SU-DHL-6 (cell line): ENCODE data around the gene YBX2.
A peak's percentile ranks its signal among the peaks of the same experiment; 100 is the strongest.

Source experiments
- H2AFZ ChIP-seq: fragments of 200-600 bp; sonication (generic); 2 replicates; pipeline ENCODE4 v1.6.1; 2014; ENCODE audit warnings: low read depth, mild to moderate bottlenecking, moderate library complexity, mixed read lengths, antibody characterized with exemption, low read length; ENCODE audit not compliant: severe bottlenecking
- H3F3A ChIP-seq: fragments of 200-600 bp; shearing (Covaris generic); 2 replicates; pipeline ENCODE4 v1.6.0; 2016; ENCODE audit warnings: antibody characterized with exemption, mild to moderate bottlenecking; ENCODE audit not compliant: insufficient read depth
- H3K27ac ChIP-seq: fragments of 200-600 bp; sonication (generic); 2 replicates; pipeline ENCODE4 v1.5.1; 2016; ENCODE audit warnings: low read depth, mild to moderate bottlenecking, low read length, moderate library complexity, mixed read lengths
- H3K27me3 ChIP-seq: fragments of 200-600 bp; sonication (generic), shearing (Covaris generic); 2 replicates; pipeline ENCODE4 v1.6.0; 2014; ENCODE audit warnings: mild to moderate bottlenecking, low read length
- H3K36me3 ChIP-seq: fragments of 200-600 bp; sonication (generic); 2 replicates; pipeline ENCODE4 v1.6.1; 2014; ENCODE audit warnings: mild to moderate bottlenecking, low read length, mixed read lengths
- H3K4me2 ChIP-seq: fragments of 300-600, 200-600 bp; shearing (Covaris generic), sonication (generic); 2 replicates; pipeline ENCODE4 v1.6.0; 2014; ENCODE audit warnings: low read length, low read depth, mild to moderate bottlenecking; ENCODE audit not compliant: poor library complexity, severe bottlenecking
- H3K4me3 ChIP-seq: fragments of 200-600 bp; sonication (generic); 2 replicates; pipeline ENCODE4 v1.5.1; 2014; ENCODE audit warnings: antibody characterized with exemption, low read length, mild to moderate bottlenecking, mixed read lengths; ENCODE audit not compliant: insufficient read depth, poor library complexity, severe bottlenecking
- H3K79me2 ChIP-seq: fragments of 200-600 bp; sonication (generic); 2 replicates; pipeline ENCODE4 v1.6.1; 2014; ENCODE audit warnings: mild to moderate bottlenecking, low read length, moderate library complexity; ENCODE audit not compliant: insufficient read depth
- H3K9ac ChIP-seq: fragments of 200-600 bp; sonication (generic); 2 replicates; pipeline ENCODE4 v1.7.0; 2014; ENCODE audit warnings: mild to moderate bottlenecking, low read length
- H3K9me2 ChIP-seq: fragments of 200-600 bp; sonication (generic); replicated peaks from 2 replicates; pipeline ENCODE4 v1.6.1; 2014; ENCODE audit warnings: low read length; ENCODE audit not compliant: insufficient read depth
- H3K9me3 ChIP-seq: fragments of 200-600 bp; sonication (generic); 2 replicates; pipeline ENCODE4 v1.6.1; 2014; ENCODE audit warnings: low read length, mixed read lengths; ENCODE audit not compliant: insufficient read depth
- H4K20me1 ChIP-seq: fragments of 200-600 bp; sonication (generic); 2 replicates; pipeline ENCODE4 v1.6.1; 2014; ENCODE audit warnings: low read depth, mild to moderate bottlenecking, antibody characterized with exemption, low read length, moderate library complexity, mixed read lengths
- CTCF ChIP-seq: fragments of 200-600 bp; sonication (generic); IDR thresholded peaks from one replicate; pipeline ENCODE4 v1.5.1; 2017; ENCODE audit warnings: antibody characterized with exemption, mild to moderate bottlenecking, low read length, moderate library complexity; ENCODE audit not compliant: insufficient read depth, poor library complexity, severe bottlenecking
- EZH2phosphoT487 ChIP-seq: fragments of 200-600 bp; sonication (generic), shearing (Covaris generic); conservative IDR thresholded peaks from 2 replicates; pipeline ENCODE4 v1.6.1; 2018; ENCODE audit warnings: mild to moderate bottlenecking, antibody characterized with exemption, low read length, moderate library complexity, mixed read lengths

Gene YBX2

DNA sequence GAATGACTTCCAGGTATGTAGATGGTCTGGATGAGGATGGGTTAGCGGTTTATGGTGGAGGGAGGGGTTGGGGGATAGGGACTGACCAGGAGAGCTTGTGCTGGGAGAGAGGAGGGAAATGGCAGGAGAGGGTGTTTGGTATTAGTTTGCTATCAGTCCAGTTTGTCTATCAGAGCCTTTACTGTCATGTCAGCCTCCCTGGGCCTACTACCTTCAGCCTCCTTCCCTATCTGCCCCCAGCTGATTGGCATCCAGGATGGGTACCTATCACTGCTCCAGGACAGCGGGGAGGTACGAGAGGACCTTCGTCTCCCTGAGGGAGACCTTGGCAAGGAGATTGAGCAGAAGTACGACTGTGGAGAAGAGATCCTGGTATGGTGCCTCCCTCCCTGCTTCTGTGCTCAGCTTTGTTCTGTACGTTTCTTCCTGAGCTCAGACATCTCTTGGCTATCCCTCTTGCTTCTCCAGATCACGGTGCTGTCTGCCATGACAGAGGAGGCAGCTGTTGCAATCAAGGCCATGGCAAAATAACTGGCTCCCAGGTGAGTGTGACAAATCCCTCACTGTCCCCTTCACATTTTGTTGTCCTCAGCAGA, 16.8 kb upstream of the YBX2 start:
- Histone ChIP-seq H3K27me3 (no peaks in the 10 kb centered on the region), H3K36me3 (peaks cover 24% of the 10 kb centered on the region), H4K20me1 (peaks cover 19% of the 10 kb centered on the region), H3K4me2 (peak overlapping the region; percentile 88), H2AFZ (no peak overlapping the region), H3K4me3 (no peak overlapping the region), H3K79me2 (peaks cover 44% of the 10 kb centered on the region), H3F3A (peaks cover 67% of the 10 kb centered on the region), H3K27ac (no peak overlapping the region), H3K9ac (no peak overlapping the region), H3K9me3 (no peaks in the 10 kb centered on the region), H3K9me2 (no peaks in the 10 kb centered on the region)
- TF ChIP-seq CTCF (no peak), EZH2phosphoT487 (no peak)

DNA sequence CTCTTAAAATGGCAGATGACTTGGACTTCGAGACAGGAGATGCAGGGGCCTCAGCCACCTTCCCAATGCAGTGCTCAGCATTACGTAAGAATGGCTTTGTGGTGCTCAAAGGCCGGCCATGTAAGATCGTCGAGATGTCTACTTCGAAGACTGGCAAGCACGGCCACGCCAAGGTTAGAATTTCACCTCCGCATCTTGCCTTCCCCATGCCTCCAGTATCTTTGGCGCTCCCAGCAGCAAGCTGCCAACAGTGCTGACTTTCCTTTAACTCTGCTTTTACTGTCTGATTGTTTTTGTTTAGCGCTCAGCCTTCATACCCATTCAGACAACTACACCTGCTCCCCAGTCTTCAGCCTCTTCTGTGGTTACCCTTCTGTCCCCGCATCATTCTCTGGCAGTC, 15.2 kb upstream of the YBX2 start:
- TF ChIP-seq EZH2phosphoT487 (no peak), CTCF (no peak)
- Histone ChIP-seq H3K27me3 (no peaks in the 10 kb centered on the region), H3K79me2 (peaks cover 41% of the 10 kb centered on the region), H4K20me1 (peaks cover 19% of the 10 kb centered on the region), H3K9me3 (no peaks in the 10 kb centered on the region), H3K9me2 (no peaks in the 10 kb centered on the region), H3K27ac (peak overlapping the region; percentile 93), H3K4me3 (peak overlapping the region; percentile 86), H3F3A (peaks cover 67% of the 10 kb centered on the region), H2AFZ (no peak overlapping the region), H3K9ac (peak overlapping the region; percentile 96; the same call in 1 of the 2 replicates), H3K36me3 (peaks cover 24% of the 10 kb centered on the region), H3K4me2 (peak overlapping the region; percentile 88)

- Histone ChIP-seq H3K9me3 (no peaks in the 10 kb centered on the region), H3K36me3 (peaks cover 24% of the 10 kb centered on the region), H3K79me2 (peaks cover 38% of the 10 kb centered on the region)
Observed at GRCh38 chr17:7308625-7309433, 14.4 kb upstream of the YBX2 start.

More at GRCh38 chr17:7308625-7309433, 14.4 kb upstream of the YBX2 start:
- Histone ChIP-seq H3K4me2 (peak overlapping the region; percentile 88), H3K9ac (peak overlapping the region; percentile 96), H3F3A (peaks cover 60% of the 10 kb centered on the region), H3K9me2 (no peaks in the 10 kb centered on the region), H3K4me3 (peak overlapping the region; percentile 86), H2AFZ (no peak overlapping the region), H3K27me3 (no peaks in the 10 kb centered on the region), H4K20me1 (peaks cover 19% of the 10 kb centered on the region), H3K27ac (peak overlapping the region; percentile 93)
- no peak for TF ChIP-seq CTCF
- TF ChIP-seq EZH2phosphoT487: no peak
